GM13977 (cell line): ENCODE results near the gene ANKRD27.
"Not testable (repeated sequence)": the region's sequence is repeated elsewhere in the genome, so short reads cannot be mapped to it uniquely, and the experiment has no call there.

Experiments
- DNase-seq: peaks from one replicate; pipeline ENCODE4 v3.0.0; 2012; ENCODE audit warnings: low spot score
- CTCF ChIP-seq: IDR thresholded peaks from 2 replicates; pipeline ENCODE4 v1.5.1; 2012; ENCODE audit warnings: mild to moderate bottlenecking, control low read depth; ENCODE audit not compliant: insufficient read depth; ENCODE audit errors: extremely low read depth, missing control alignments
- in situ Hi-C: fragments of 300-500 bp; cut with MboI; formaldehyde crosslinking; loops from one replicate; pipeline ENCODE4 v1.12.0; 2022; ENCODE audit warnings: low sequenced_read_pairs, low pct_unique_long_range_greater_than_20kb, mixed read lengths, inconsistent platforms; ENCODE audit not compliant: unreplicated experiment

Gene ANKRD27

GRCh38 chr19:32594021-32594420 lies 81.0 kb downstream of the ANKRD27 start:
- DNase-seq: no peak
- in situ Hi-C loops: no loop called here
- TF ChIP-seq CTCF: no peak

GRCh38 chr19:32587747-32588504 lies 87.1 kb downstream of the ANKRD27 start:
- DNase-seq, in situ Hi-C loops: not testable (repeated sequence)

GRCh38 chr19:32581705-32582179 lies 93.2 kb downstream of the ANKRD27 start:
- DNase-seq: no peak
- no peak for TF ChIP-seq CTCF
- in situ Hi-C loops: no loop called here

GRCh38 chr19:32580901-32581704 lies 93.9 kb downstream of the ANKRD27 start, which contains the start of gene PDCD5:
TSS of gene PDCD5 (plus strand) at chr19:32581190. CDS start at chr19:32581262, 72 bp downstream.
- DNase-seq: peak; percentile 99
- no peak for TF ChIP-seq CTCF
- in situ Hi-C loops: no loop called here

- no peak for TF ChIP-seq CTCF
- DNase-seq: no peak
- in situ Hi-C loops: no loop called here
Observed at GRCh38 chr19:32580353-32580900, 94.6 kb downstream of the ANKRD27 start.

- DNase-seq: no peak
- no peak for TF ChIP-seq CTCF
- in situ Hi-C loops: no loop called here
Observed at GRCh38 chr19:32576790-32577189, 98.2 kb downstream of the ANKRD27 start.

- TF ChIP-seq CTCF: no peak
- in situ Hi-C loops: no loop called here
- no peak for DNase-seq
Observed at GRCh38 chr19:32573492-32573794, 101.5 kb downstream of the ANKRD27 start.

- DNase-seq, in situ Hi-C loops: not testable (repeated sequence)
Observed at GRCh38 chr19:32572700-32573491, 102.1 kb downstream of the ANKRD27 start.

- DNase-seq, in situ Hi-C loops: not testable (repeated sequence)
Observed at GRCh38 chr19:32571471-32572075, 103.4 kb downstream of the ANKRD27 start.
